Measurements from ENCODE around the gene EVX2. TPM values are rescaled to one million over a fixed set of nuclear protein-coding genes. Genes with fewer than 3 reads are reported as not detected.

Gene EVX2
- total and polyA plus RNA-seq, 4 donors: not detected

- 17% methylated on average over 7 of the region's 7 CpGs for WGBS
- no peaks in the 10 kb centered on the region for H3K36me3 ChIP-seq (ENCODE audit: control insufficient read depth in 4 of 4, insufficient read depth in 3 of 4, low read depth in 1 of 4, low read length in 3 of 4)
- H3K9me3 ChIP-seq (ENCODE audit: control insufficient read depth in 4 of 4, low read length in 3 of 4): no peaks in the 10 kb centered on the region
- H3K27me3 ChIP-seq (ENCODE audit: control insufficient read depth in 4 of 4, insufficient read depth in 4 of 4, low read length in 3 of 4): peaks cover 14 to 38% (median 34%) of the 10 kb centered on the region in 4 donors
- no peak overlapping the region for H3K9ac ChIP-seq (ENCODE audit: low read depth in 1 of 2, low read length in 2 of 2)
- TF ChIP-seq NR2F2 (IDR thresholded peaks at IDR 0.05): peak; percentile 11
- no peak for TF ChIP-seq TAF1 (conservative IDR thresholded peaks at IDR 0.05)
- H3K4me1 ChIP-seq (ENCODE audit: control insufficient read depth in 4 of 4, insufficient read depth in 4 of 4, low read length in 3 of 4): peaks cover 0 to 14% (median 4%) of the 10 kb centered on the region in 4 donors
- H3K4me3 ChIP-seq (ENCODE audit: low read depth in 1 of 3, low read length in 3 of 3): no peak overlapping the region
- H3K27ac ChIP-seq (ENCODE audit: low read depth in 1 of 2, low read length in 2 of 2): no peak overlapping the region
- DNase-seq (ENCODE audit: low spot score): no peak
These were observed 26.9 kb upstream of the EVX2 start for GRCh38 chr2:176110415-176111308.

DNA sequence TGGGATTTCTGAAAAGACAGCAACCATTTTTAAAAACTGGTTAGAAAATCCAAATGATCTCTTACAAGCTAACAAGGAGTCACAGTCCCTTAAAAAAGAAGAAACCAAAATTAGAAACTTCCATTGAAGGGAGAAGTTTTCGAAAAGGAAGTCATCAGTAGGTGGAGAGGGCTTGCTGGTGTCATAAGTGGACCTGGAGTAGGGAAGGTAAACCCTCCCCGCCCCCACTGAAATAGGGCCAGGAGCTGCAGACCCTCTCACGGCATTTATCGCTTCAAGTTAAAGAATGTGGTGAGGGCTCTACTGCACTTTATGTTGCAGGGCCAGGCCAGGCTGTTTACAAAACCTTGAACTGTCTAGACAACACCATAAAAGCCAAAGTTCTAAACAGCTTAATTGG is 26.2 kb upstream of the EVX2 start:
- Histone ChIP-seq H3K9ac (ENCODE audit: low read depth in 1 of 2, low read length in 2 of 2) (no peak overlapping the region), H3K27ac (ENCODE audit: low read depth in 1 of 2, low read length in 2 of 2) (no peak overlapping the region), H3K36me3 (ENCODE audit: control insufficient read depth in 4 of 4, insufficient read depth in 3 of 4, low read depth in 1 of 4, low read length in 3 of 4) (no peaks in the 10 kb centered on the region), H3K4me1 (ENCODE audit: control insufficient read depth in 4 of 4, insufficient read depth in 4 of 4, low read length in 3 of 4) (peaks cover 0 to 14% (median 4%) of the 10 kb centered on the region in 4 donors), H3K9me3 (ENCODE audit: control insufficient read depth in 4 of 4, low read length in 3 of 4) (no peaks in the 10 kb centered on the region), H3K4me3 (ENCODE audit: low read depth in 1 of 3, low read length in 3 of 3) (no peak overlapping the region), H3K27me3 (ENCODE audit: control insufficient read depth in 4 of 4, insufficient read depth in 4 of 4, low read length in 3 of 4) (peaks cover 19 to 45% (median 36%) of the 10 kb centered on the region in 4 donors)
- WGBS: 13% methylated on average over 4 of the region's 4 CpGs
- TF ChIP-seq, protein P1, sequence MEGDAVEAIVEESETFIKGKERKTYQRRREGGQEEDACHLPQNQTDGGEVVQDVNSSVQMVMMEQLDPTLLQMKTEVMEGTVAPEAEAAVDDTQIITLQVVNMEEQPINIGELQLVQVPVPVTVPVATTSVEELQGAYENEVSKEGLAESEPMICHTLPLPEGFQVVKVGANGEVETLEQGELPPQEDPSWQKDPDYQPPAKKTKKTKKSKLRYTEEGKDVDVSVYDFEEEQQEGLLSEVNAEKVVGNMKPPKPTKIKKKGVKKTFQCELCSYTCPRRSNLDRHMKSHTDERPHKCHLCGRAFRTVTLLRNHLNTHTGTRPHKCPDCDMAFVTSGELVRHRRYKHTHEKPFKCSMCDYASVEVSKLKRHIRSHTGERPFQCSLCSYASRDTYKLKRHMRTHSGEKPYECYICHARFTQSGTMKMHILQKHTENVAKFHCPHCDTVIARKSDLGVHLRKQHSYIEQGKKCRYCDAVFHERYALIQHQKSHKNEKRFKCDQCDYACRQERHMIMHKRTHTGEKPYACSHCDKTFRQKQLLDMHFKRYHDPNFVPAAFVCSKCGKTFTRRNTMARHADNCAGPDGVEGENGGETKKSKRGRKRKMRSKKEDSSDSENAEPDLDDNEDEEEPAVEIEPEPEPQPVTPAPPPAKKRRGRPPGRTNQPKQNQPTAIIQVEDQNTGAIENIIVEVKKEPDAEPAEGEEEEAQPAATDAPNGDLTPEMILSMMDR (IDR thresholded peaks at IDR 0.05; ENCODE audit: low read depth, low read length, missing input control): no peak
- TF ChIP-seq RXRA (IDR thresholded peaks at IDR 0.05) (no peak), HNF4G (IDR thresholded peaks at IDR 0.05) (no peak), FOXA1 (IDR thresholded peaks at IDR 0.05) (no peak), JUND (IDR thresholded peaks at IDR 0.05) (no peak), NR2F2 (IDR thresholded peaks at IDR 0.05) (no peak), EGR1 (IDR thresholded peaks at IDR 0.05; ENCODE audit: low read depth in 2 of 2) (no peak), SP1 (IDR thresholded peaks at IDR 0.05) (no peak), ATF3 (IDR thresholded peaks at IDR 0.05) (no peak), HNF4A (conservative IDR thresholded peaks at IDR 0.05) (no peak), YY1 (IDR thresholded peaks at IDR 0.05) (no peak), TAF1 (conservative IDR thresholded peaks at IDR 0.05) (no peak), RAD21 (IDR thresholded peaks at IDR 0.05) (no peak), GABPA (IDR thresholded peaks at IDR 0.05 in 1 of 2, conservative IDR thresholded peaks at IDR 0.05 in 1 of 2) (no peak), ZBTB33 (IDR thresholded peaks at IDR 0.05) (no peak), FOXA2 (IDR thresholded peaks at IDR 0.05) (no peak)
- TF ChIP-seq, protein P2, sequence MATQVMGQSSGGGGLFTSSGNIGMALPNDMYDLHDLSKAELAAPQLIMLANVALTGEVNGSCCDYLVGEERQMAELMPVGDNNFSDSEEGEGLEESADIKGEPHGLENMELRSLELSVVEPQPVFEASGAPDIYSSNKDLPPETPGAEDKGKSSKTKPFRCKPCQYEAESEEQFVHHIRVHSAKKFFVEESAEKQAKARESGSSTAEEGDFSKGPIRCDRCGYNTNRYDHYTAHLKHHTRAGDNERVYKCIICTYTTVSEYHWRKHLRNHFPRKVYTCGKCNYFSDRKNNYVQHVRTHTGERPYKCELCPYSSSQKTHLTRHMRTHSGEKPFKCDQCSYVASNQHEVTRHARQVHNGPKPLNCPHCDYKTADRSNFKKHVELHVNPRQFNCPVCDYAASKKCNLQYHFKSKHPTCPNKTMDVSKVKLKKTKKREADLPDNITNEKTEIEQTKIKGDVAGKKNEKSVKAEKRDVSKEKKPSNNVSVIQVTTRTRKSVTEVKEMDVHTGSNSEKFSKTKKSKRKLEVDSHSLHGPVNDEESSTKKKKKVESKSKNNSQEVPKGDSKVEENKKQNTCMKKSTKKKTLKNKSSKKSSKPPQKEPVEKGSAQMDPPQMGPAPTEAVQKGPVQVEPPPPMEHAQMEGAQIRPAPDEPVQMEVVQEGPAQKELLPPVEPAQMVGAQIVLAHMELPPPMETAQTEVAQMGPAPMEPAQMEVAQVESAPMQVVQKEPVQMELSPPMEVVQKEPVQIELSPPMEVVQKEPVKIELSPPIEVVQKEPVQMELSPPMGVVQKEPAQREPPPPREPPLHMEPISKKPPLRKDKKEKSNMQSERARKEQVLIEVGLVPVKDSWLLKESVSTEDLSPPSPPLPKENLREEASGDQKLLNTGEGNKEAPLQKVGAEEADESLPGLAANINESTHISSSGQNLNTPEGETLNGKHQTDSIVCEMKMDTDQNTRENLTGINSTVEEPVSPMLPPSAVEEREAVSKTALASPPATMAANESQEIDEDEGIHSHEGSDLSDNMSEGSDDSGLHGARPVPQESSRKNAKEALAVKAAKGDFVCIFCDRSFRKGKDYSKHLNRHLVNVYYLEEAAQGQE (IDR thresholded peaks at IDR 0.05): no peak
- TF ChIP-seq, protein P3, sequence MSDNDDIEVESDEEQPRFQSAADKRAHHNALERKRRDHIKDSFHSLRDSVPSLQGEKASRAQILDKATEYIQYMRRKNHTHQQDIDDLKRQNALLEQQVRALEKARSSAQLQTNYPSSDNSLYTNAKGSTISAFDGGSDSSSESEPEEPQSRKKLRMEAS (IDR thresholded peaks at IDR 0.05): no peak
- no peak for DNase-seq (ENCODE audit: low spot score)

All from liver (tissue), 9 donors.